Smooth muscle cell (in vitro differentiated cells): Measurements from ENCODE around the gene PDE4B. TPM values are rescaled to one million over a fixed set of nuclear protein-coding genes. Genes with fewer than 3 reads are reported as not detected.
"Not testable (repeated sequence)": the region's sequence is repeated elsewhere in the genome, so short reads cannot be mapped to it uniquely, and the experiment has no call there.

ENCODE experiments used
- DNase-seq: peaks from one replicate; lab custom pipeline; 2025; ENCODE audit not compliant: unreplicated experiment; lab: John Stamatoyannopoulos, UW
- H2AFZ ChIP-seq: fragments of 200-600 bp; sonication (generic); 2 replicates; pipeline ENCODE4 v1.6.0; 2016; ENCODE audit warnings: antibody characterized with exemption, low read depth, mild to moderate bottlenecking
- H3F3A ChIP-seq: fragments of 200-600 bp; sonication (generic); 2 replicates; pipeline ENCODE4 v1.6.0; 2017; ENCODE audit warnings: antibody characterized with exemption, low read depth
- H3K27ac ChIP-seq: fragments of 200-600 bp; sonication (generic); 2 replicates; pipeline ENCODE4 v1.5.1; 2016; ENCODE audit warnings: low read depth, mild to moderate bottlenecking
- H3K27me3 ChIP-seq: fragments of 200-600 bp; sonication (generic); 2 replicates; pipeline ENCODE4 v1.6.1; 2016; ENCODE audit warnings: low read depth, mild to moderate bottlenecking
- H3K36me3 ChIP-seq: fragments of 200-600 bp; sonication (generic); 2 replicates; pipeline ENCODE4 v1.5.1; 2016; ENCODE audit warnings: low read depth
- H3K4me1 ChIP-seq: fragments of 200-600 bp; sonication (generic); 2 replicates; pipeline ENCODE4 v1.5.1; 2016; ENCODE audit warnings: low read depth
- H3K4me2 ChIP-seq: fragments of 200-600 bp; sonication (generic); 2 replicates; pipeline ENCODE4 v1.6.0; 2016; ENCODE audit warnings: mild to moderate bottlenecking
- H3K4me3 ChIP-seq: fragments of 200-600 bp; sonication (generic); 2 replicates; pipeline ENCODE4 v1.5.1; 2016; ENCODE audit warnings: mild to moderate bottlenecking
- H3K79me2 ChIP-seq: fragments of 200-600 bp; sonication (generic); 2 replicates; pipeline ENCODE4 v1.6.0; 2016; ENCODE audit warnings: low read depth, mild to moderate bottlenecking
- H3K9ac ChIP-seq: fragments of 200-600 bp; sonication (generic); 2 replicates; pipeline ENCODE4 v1.6.0; 2016; ENCODE audit warnings: low read depth
- H3K9me3 ChIP-seq: fragments of 200-600 bp; sonication (generic); replicated peaks from 2 replicates; pipeline ENCODE4 v1.5.1; 2016; ENCODE audit warnings: low read depth
- H4K20me1 ChIP-seq: fragments of 200-600 bp; sonication (generic); 2 replicates; pipeline ENCODE4 v1.6.0; 2016; ENCODE audit warnings: low read depth
- WGBS: methylation state at CpG from one replicate; pipeline ENCODE4 v1.1.7; 2016; ENCODE audit warnings: low lambda C conversion rate; 5-methylcytosine and 5-hydroxymethylcytosine counted together
- polyA plus RNA-seq: library from polyadenylated mRNA; unstranded; fragments of >200 nt; fragmentation: Nextera tagmentation; extraction: Ambion mirVana; gene quantifications from 2 replicates; pipeline ENCODE4 v1.2.1, GENCODE V29; 2016
- total RNA-seq: library from RNA; depleted of rRNA; stranded (reverse); fragments of >200 nt; gene quantifications from 2 replicates; pipeline ENCODE4 v1.2.3, GENCODE V29; 2014
- TF ChIP-seq, protein P1 (sequence below): fragments of 200-600 bp; sonication (generic); IDR thresholded peaks from 2 replicates; pipeline ENCODE4 v1.5.1; 2017; ENCODE audit warnings: borderline replicate concordance, mild to moderate bottlenecking, antibody characterized with exemption; ENCODE audit not compliant: insufficient read depth, poor library complexity, severe bottlenecking

PDE4B gene
- total and polyA plus RNA-seq, 2 experiments from 2014 or later, result 18.5 to 24.8 TPM

DNA sequence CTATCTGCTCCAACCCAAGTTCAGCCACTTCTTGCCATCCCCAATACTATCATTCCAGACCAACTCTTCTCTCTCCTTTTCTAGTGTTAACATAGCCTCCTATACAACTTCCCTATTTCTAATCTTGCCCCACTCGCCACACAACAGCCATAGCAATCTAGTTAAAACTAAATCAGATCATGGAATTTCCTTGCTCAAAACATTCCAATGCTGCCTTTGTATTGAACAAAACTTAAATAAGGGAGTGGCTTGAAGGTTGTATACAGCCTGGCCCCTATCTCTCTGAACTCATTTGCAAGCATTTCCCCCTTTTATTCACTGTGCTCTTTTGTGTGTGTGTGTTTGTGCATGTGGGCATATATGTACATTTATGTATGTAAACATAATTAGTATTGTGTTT is 623.2 kb downstream of the PDE4B start:
- Histone ChIP-seq H3K36me3 (no peaks in the 10 kb centered on the region), H3K79me2 (no peaks in the 10 kb centered on the region), H3K9me3 (peaks cover 6% of the 10 kb centered on the region), H3K27ac (no peak overlapping the region), H4K20me1 (no peaks in the 10 kb centered on the region), H3K4me3 (no peak overlapping the region), H3K4me1 (no peaks in the 10 kb centered on the region), H2AFZ (no peak overlapping the region), H3F3A (no peaks in the 10 kb centered on the region), H3K9ac (no peak overlapping the region), H3K4me2 (no peak overlapping the region), H3K27me3 (no peaks in the 10 kb centered on the region)
- no peak for DNase-seq
- 97% methylated on average over 1 of the region's 1 CpG for WGBS
- TF ChIP-seq, protein P1, sequence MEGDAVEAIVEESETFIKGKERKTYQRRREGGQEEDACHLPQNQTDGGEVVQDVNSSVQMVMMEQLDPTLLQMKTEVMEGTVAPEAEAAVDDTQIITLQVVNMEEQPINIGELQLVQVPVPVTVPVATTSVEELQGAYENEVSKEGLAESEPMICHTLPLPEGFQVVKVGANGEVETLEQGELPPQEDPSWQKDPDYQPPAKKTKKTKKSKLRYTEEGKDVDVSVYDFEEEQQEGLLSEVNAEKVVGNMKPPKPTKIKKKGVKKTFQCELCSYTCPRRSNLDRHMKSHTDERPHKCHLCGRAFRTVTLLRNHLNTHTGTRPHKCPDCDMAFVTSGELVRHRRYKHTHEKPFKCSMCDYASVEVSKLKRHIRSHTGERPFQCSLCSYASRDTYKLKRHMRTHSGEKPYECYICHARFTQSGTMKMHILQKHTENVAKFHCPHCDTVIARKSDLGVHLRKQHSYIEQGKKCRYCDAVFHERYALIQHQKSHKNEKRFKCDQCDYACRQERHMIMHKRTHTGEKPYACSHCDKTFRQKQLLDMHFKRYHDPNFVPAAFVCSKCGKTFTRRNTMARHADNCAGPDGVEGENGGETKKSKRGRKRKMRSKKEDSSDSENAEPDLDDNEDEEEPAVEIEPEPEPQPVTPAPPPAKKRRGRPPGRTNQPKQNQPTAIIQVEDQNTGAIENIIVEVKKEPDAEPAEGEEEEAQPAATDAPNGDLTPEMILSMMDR, result no peak

DNA sequence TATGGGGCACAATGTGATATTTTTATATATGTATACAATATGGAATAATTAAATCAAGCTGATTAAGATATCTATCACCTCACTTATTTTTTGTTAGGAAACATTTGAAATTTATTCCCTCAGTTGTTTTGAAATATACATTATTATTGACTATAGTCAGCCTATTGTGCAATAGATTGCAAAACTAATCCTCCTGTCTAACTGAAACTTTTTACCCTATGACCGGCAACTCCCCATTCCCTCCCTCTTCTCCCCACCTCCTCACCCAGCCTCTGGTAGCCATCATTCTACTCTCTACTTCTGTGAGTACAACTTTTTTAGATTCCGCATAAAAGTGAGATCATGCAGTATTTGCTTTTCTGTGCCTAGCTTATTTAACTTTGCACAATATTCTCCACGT is 623.6 kb downstream of the PDE4B start:
- Histone ChIP-seq H3K4me3 (no peak overlapping the region), H3K27me3 (no peaks in the 10 kb centered on the region), H3K4me1 (no peaks in the 10 kb centered on the region), H3K36me3 (no peaks in the 10 kb centered on the region), H3K79me2 (no peaks in the 10 kb centered on the region), H3K27ac (no peak overlapping the region), H2AFZ (no peak overlapping the region), H3K9me3 (peaks cover 6% of the 10 kb centered on the region), H3K4me2 (no peak overlapping the region), H4K20me1 (no peaks in the 10 kb centered on the region), H3K9ac (no peak overlapping the region), H3F3A (no peaks in the 10 kb centered on the region)
- DNase-seq, result no peak
- TF ChIP-seq, protein P1, result no peak
- 99% methylated on average over 3 of the region's 3 CpGs for WGBS

DNA sequence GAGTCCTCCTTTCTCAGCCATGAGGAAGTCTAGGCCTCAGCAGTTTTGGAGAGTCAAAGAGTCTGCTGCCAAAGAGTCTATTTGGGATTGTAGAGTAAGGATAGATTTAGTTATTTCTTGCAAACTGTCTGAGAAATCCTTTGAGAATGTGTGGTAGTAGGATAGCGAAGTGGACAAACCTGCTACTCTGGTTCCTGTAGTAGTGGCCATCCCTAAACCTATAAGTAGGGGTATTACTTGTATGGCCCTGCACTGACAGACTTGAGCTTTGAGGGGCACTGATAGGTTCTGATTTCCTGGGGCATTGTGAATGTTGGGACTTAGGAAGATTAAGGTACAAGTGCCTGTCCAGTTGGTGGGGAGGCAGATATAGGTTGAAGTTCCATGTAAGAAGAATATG is 625.3 kb downstream of the PDE4B start:
- H4K20me1 ChIP-seq, result no peaks in the 10 kb centered on the region
- TF ChIP-seq, protein P1, result no peak
- no peak for DNase-seq

DNA sequence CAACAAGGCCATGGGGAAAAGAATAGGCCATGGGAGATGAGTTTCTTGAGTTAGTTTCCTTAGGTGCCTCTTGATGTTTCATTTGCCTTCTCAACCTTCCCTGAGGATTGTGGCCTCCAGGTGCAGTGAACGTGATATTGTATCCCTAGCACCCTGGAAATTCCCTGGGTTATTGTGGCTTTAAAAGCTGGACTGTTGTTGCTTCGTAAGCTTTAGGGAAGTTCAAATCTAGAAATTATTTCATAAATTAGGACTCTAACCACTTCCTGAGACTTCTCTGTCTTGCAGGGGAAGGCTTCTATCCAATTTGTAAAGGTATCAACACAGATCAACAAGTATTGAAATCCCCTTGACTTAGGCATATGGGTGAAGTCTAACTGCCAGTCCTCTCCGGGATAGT is 627.5 kb downstream of the PDE4B start:
- not testable (repeated sequence) for H2AFZ ChIP-seq, H3F3A ChIP-seq, H3K4me3 ChIP-seq, H3K9ac ChIP-seq, H4K20me1 ChIP-seq, H3K36me3 ChIP-seq, H3K27me3 ChIP-seq, H3K27ac ChIP-seq, H3K79me2 ChIP-seq, DNase-seq, H3K9me3 ChIP-seq, H3K4me1 ChIP-seq, H3K4me2 ChIP-seq
- 95% methylated on average over 3 of the region's 3 CpGs for WGBS

More for the DNA sequence above, 625.3 kb downstream of the PDE4B start:
- no peak overlapping the region for H3K4me3 ChIP-seq
- H3K27ac ChIP-seq, result no peak overlapping the region
- no peak overlapping the region for H3K9ac ChIP-seq
- no peak overlapping the region for H2AFZ ChIP-seq
- H3F3A ChIP-seq, result no peaks in the 10 kb centered on the region
- H3K9me3 ChIP-seq, result peaks cover 6% of the 10 kb centered on the region
- H3K4me2 ChIP-seq, result no peak overlapping the region
- no peaks in the 10 kb centered on the region for H3K27me3 ChIP-seq
- no peaks in the 10 kb centered on the region for H3K36me3 ChIP-seq
- WGBS, result 85% methylated on average over 1 of the region's 1 CpG
- no peaks in the 10 kb centered on the region for H3K79me2 ChIP-seq
- H3K4me1 ChIP-seq, result no peaks in the 10 kb centered on the region

DNA sequence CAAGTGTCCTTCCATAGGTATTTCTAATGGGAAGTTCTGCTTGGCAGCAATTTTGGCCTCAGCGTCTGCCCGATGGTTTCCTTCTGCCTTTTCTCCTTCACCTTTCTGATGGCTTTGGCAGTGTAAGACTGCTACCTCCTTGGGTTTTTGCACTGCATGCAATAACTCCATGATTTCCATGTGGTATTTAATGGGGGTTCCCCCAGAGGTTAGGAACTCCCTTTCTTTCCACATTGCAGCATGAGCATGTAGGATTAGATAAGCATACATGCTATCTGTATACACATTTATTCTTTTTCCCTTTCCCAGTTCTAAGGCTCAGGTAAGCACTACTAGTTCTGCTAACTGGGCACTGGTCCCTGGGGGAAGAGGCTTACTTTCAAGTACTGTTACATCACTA is 628.2 kb downstream of the PDE4B start:
- H3K4me1 ChIP-seq, result not testable (repeated sequence)

More for the DNA sequence above, 628.2 kb downstream of the PDE4B start:
- H3K27ac ChIP-seq, H3K9ac ChIP-seq, H3K27me3 ChIP-seq, H3K36me3 ChIP-seq, H3K79me2 ChIP-seq, H3K4me3 ChIP-seq, H2AFZ ChIP-seq, H3K9me3 ChIP-seq, H4K20me1 ChIP-seq, DNase-seq, H3F3A ChIP-seq, H3K4me2 ChIP-seq: not testable (repeated sequence)
- WGBS, result 97% methylated on average over 2 of the region's 2 CpGs
